GM21717 (cell line): ENCODE results near the gene MLXIPL.
"Not testable (repeated sequence)": the region's sequence is repeated elsewhere in the genome, so short reads cannot be mapped to it uniquely, and the experiment has no call there.

ENCODE experiments used
- ATAC-seq: cut with Tn5 transposase; IDR thresholded peaks from one replicate; pipeline ENCODE4 v1.9.1; 2021; ENCODE audit warnings: mild to moderate bottlenecking, moderate library complexity; ENCODE audit not compliant: unreplicated experiment

The MLXIPL gene

DNA sequence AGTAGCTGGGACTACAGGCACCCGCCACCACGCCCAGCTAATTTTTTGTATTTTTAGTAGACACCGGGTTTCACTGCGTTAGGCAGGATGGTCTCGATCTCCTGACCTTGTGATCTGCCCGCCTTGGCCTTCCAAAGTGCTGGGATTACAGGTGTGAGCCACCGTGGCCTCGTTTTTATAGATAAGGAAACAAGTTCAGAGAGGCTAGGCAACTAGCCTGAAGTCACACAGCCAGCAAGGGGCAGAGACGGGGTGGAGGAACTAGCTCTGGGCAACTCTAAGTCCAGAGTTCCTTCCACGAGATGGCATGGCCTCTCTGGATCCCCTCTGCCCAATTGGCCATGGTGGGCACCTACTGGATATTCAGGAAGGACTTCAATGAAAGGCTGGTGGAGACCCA, 9.4 kb downstream of the MLXIPL start:
- not testable (repeated sequence) for ATAC-seq

DNA sequence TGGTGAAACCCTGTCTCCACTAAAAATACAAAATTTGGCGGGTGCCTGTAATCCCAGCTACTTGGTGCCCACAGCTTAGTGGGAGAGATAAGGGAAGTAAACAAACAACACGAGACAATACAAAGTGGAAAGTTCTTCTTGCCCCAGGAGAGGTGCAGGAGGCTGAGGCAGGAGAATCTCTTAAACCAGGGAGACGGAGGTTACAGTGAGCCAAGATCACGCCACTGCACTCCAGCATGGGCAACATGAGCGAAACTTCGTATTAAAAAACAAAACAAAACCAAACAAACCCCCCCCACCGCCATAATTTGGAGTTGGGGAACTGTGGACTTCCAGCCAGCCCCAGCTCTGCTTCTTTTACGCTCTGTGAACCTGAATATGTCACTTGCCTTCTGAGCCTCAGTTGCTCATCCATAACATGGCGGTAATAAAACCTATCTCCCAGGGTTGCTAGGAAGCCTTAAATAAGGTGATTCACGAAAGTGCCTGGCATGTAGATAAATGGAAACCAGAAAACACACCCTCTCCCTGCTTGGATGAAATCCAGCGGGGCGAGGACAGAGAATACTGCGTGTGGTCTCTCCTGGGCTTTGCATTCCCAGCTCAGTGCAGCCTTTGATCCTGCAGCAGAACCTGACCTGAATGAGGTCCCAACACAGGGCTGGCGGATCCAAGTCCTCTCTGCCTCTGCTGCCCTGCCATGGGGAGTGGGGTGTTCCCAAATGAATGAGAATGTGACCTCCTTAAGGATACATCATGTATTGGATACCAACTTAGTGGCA, 10.2 kb downstream of the MLXIPL start:
- no peak for ATAC-seq

DNA sequence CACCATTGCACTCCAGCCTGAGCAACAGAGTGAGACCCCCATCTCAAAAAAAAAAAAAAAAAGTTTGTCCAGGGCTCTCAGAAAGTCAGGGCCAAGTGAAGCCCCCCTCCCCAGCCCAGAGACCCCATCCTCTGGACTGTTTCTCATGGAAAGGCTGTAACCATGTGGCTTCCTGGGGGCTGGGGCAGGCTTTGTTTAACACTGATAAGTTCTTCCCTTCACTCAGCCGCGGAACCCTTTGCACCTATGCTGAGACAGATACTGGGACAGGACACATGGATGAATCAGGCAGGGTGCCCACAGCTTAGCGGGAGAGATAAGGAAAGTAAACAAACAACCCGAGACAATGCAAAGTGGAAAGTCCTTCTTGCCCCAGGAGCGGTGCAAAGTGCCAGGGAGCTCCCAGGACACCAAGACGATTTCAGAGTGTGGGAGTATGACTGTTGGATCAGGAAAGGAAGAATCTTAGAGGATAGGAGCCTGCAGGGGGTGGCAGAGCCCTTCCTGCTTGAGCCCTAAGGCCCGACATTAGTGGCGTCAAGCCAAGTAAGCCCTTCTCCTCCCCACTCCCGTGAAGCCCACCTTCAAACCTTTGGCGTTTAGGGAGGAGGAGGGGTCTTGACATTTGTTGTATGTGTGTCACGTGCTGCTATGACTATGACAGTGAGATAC, 11.6 kb downstream of the MLXIPL start:
- no peak for ATAC-seq

DNA sequence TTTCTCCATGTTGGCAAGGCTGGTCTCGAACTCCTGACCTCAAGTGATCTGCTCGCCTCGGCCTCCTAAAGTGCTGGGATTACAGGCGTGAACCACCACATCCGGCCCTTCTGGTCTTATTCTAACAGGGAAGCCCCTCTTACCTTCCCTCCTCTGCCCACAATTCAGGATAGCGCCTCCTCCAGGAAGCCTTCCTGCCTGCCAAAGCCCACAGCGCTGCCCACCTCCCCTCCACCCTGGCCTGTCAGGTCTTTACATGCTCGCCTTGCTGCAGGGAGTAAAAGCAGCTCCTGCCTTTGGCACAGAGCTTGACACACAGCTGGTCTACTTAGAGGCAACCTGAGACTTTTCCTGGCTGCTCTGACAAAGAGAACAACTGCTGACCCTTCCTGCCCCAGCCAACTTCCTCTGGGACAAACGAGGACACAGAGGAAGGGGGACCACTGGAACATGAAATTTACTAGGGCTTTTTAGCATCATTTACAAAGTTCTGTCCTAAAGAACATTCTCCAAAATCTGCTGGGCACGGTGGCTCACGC, 13.2 kb downstream of the MLXIPL start:
- ATAC-seq, result no peak

DNA sequence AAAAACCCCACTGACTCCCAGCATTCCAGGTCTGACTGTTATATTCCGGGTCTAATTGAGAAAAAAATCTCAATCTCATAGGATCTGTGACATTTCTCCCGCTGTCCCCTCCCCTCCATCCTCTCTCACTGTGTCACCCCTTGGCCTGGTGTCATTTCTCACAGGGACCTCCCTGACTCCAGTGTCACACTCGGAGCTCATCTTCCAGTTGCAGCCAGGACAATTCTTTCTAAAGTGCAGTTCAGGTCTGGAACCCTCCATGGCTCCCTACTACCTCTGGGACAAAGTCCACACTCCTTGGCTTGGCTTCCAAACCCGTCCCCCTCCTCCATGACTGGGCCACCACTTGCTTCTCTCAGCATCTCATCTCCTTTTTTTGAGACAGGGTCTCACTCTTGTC, 14.2 kb downstream of the MLXIPL start:
- ATAC-seq, result no peak

DNA sequence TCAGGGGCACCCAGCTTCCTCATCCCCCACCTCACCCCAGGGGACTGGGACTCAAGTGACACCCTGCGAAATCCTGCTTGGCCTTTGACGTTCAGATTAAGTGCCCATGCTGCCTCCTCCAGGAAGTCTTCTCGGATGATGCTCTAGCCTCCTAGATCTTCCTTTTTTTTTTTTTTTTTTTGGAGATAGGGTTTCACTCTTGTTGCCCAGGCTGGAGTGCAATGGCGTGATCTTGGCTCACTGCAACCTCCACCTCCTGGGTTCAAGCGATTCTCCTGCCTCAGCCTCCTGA, 16.7 kb downstream of the MLXIPL start:
- not testable (repeated sequence) for ATAC-seq

DNA sequence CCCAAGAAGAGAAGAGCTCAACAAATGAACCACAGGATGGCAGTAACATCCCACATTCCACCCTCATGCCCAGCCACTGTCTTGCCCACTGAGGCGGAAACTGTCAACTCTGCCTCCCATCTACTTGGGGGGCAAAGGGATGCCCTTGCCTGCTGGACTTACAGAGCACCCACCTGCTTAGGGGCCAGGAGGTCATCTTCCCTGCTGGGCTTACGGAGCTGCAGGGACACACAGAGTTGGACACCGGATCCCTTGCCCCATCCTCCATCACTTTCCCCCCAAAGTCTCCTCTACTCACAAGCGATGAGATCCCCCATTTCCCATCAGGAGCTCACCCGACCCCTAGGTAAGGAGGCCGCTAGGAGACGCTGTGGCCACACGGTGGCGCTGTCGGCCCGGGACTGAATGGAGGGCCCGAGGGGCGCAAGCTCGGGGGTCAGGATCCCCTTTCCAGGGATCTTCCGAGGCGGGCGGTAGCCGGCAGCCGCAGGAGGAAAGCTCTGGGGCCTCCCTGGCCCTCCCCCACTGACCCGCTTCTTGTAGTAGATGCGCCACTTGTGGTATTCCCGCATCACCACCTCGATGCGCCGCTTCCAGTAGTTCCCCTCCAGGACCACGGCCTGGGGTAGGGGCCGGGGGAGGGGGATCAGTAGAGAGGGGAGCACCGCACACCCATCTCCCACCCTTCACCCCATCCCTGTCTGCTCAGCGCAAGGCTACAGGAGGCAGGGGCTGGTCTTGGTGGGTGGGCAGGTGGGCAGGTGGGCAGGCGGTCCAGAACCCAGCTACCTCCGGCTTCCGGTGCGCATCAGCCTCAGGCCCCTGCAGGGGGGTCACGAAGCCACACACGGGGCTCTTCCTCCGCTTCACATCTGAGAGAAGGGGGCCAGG, 17.3 kb downstream of the MLXIPL start:
- no peak for ATAC-seq

DNA sequence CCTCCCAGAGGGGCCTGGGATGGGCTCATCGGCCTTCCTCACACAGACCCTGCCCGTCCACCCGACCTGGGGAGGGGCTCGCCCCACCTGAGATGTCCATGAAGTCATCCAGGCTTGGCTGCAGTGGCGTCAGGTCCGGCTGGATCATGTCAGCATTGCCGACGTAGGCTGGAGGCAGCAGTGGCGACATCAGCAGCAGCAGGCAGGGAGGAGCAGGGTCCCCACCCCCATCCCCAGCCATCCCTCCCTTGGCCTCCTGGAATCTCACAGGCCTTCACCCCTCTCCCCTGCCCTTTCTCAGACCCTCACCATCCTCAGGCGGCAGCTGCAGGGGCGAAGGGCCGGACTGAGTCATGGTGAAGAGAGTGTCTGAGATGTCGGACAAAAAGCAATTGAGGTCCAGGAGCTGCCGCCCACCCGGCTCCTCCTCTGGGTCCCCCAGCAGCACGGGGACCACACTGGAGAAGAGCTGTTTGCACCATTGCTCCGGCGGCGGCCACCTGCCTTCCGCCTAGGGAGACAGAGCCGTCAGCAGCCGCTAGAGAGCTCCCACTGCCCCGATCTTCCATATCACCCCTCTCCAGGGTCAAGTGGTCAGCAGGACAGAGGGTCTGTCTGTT, 18.6 kb downstream of the MLXIPL start:
- no peak for ATAC-seq

DNA sequence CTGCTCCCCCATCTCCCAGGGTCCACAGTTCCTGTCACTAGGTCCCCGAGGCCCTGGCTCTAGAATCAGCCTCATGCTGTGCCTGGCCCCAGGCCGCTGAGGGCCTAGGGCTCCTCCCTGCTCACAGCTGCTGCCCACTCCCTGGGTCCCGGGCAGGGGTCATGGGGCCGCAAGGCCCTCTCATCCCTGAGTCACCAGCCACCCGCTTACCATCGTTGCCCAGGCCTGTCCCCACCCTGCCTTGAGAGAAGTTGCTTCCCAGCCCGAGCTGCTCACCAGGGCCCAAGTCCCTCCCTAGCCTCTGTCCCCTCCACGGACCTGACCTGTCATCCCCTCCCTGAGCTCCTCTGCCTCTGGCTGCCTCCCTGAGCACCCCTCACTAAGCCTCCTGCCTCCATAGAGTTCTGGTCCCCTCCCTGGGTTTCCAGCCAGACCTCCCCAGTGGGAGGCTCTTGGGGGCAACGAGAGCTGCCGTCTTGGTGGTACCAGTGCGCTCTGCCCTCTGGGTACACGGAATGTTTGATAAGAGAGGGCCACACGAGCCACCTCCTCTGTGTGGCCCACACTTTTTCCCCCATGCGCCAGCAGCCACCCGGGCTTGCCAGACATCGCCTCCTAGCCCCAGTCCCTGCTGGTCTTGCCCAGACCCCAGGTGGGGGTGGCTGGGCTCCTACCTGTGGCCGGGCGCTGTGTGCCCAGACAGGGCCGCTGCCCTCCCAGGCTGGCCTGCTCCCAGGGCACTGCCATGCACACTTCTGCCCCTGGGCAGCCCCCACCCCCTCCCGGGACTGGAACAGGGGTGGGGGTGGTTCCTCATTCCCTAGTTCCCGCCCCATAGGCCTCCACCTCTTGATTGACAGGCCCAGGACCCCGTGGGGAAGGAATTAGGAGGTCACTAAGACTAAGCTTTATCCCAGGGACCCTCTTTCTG, 21.3 kb downstream of the MLXIPL start:
- ATAC-seq, result no peak

DNA sequence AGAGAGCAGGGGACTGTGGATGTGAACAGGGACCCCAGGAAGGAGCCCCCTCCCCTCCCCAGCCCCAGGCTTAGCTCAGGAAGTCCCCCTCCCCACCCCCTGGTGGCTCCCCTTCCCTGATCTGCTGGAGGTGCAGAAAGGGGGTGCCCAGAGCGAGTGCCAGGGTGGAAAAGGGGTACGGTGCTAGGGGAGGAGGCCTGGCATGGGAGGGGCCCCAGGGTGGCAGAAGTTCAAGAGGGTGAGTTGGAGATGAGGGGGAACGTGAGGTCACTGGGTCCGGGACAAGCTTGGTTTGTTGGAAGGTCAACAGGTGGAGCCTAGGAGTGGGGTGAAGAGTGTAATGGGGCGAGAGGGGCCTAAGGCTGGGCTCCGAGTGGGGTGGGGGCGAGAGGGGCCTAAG, 24.4 kb downstream of the MLXIPL start:
- no peak for ATAC-seq

DNA sequence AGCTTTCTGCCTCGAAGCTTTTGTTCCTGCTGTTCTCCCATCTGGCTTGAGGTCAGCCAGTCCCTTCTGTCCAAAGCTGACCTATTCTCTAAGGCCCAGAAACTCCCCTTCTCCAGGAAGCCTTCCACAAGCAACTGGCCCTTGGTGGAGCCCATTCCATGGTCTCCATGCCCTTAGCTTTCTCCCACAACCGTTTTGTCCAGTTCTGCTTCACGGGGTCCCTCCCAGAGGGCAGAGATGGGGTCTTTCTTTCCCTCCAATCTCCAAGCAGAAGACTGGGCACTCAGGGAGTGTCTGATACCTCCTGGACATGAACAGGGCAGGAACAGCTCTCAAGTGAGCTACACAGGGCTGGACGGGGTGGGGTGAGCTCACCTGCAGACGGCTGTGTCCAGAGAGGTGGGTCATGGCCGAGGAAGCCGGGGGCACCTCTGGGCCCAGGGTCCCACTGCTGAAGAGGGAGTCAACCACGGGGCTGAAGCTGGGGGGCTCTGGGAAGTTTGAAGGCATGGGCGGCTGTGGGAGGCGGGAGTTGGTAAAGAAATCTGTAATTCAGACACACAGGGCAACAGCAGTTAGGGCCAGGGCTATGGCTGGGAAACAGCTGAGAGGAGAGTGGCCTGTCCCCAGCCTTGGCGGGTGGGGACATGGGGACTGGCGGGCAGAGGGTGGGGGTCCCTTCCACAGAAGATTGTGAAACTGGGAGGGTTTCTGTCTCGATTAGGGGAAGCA, 25.0 kb downstream of the MLXIPL start:
- no peak for ATAC-seq

DNA sequence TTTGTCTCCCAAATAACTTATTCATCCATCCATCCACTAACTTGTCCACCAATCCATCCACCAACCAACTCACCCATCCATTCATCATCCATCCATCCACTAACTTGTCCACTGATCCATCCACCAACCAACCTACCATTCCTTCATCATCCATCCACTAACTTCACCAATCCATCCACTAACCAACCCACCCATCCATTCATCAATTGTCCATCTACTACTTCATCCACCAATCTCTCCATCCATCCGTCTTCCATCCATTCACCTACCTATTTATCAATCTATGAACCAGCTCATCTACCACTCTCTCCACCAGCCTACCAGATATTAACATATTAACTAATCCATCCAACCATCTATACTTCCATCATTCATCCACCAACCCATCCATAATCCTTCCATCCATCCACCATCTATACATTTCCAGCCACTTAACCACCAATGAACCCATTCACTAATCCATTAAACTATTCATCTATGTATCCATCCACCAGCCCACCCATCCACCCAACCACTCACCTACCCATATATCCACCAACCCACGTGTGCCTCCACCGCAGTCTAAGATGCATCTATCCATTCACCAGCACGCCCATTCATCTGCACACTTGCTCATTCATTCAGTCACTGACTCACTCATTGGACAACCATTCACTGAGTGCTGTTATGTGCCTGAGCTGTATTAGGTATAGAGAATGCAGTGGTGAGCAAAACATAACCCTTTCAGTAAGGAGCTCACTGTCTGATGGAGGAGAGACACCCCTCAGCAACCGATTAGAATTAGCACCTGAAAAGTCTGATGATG, 26.1 kb downstream of the MLXIPL start:
- no peak for ATAC-seq

DNA sequence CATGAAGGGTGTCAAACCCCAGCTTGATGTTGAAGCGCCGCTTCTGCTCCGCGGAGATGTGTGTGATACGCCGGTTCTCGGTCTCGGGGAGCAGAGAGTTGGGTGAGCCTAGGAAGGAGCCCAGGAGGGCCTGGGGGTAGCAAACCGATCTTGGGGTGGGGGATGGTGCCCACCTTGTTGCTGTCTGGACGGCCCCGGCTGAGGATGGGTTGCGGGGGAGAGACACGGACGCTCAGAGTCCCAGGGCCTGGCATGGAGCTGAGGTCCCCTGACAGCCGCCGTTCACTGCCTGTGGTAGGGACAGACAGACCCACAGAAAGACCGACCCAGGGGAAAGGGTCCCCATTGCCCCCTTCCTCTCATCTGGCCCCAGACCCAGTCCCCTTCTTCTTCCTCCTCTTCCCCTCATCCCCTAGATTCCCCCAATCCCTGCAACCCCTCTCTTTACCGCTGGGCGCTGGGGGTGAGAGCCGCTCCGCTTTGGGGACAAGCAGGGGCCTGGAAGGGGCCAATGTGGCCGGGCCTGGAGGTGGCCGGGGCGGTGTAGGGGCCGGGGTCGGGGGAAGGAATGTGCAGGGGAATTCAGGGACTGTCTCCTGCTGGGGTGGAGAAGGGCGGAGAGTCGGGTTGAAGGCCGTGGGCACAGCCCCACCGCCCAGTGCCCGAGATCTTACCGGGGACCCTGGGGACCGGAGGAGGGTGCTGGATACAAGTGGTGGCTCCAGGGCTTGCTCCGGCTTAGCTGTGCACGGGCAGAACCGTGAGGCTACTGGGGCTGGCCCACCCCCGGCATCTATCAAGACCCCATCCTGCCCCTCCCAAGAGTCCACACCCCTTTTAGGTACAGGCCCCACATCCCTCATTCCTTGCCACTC, 27.9 kb downstream of the MLXIPL start:
- no peak for ATAC-seq

DNA sequence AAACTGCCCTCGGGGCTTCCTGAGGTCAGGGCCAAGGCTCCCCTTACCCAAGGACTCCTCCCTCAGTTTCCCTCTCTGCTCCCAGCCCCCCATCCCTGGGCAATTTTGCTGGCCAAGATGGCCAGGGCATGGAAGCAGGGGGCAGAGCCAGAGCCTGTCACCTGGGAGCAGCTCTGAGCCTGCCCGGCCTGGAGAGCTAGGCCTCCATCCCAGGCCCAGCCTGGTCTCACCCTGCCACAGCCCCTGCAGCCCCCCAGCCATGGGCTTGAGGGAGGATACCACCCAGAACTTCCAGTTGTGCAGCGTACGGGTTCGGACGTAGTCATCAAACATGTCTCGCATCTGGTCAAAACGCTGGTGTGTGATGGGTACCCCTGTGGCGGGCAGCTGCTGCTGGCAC, 29.0 kb downstream of the MLXIPL start:
- ATAC-seq, result no peak

DNA sequence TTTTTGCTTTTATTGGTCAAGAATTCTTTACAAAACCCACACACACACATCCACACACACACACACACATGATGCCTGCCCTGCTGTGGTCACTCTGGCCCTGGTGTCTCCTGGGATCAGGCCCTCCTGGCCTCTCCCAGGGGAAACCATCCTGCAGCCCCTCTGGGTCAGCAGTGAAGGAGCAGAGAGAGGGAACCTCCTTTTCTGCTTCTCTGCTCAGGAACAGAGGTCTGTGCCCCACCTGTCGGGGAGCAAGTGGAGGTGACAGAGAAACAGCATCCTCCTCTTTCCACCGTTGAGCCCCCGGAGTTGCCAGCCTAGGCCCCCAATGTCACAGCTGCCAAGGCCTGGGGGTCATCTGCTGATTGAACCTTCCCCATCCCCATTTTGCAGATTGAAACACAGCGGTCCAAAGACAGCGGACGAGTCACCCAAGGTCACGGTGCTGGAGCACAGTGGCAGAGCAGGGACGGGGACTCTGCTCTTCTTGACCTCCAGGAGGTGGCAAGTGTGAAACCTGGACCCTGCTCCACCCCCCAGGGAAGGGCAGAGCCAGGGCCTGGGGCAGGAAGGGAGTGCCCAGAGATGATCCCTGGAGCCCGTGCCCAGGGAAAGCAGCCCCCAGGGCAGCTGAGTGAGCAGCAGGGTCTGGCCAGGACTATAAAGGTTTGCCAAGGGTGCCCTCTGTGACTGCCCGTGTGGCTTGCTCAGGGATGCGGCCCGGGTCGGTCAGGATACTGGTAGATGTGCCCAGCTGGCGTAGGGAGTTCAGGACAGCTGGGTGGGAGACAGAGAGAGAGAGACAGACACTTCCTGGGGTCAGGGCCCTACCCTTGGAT, 30.9 kb downstream of the MLXIPL start:
- ATAC-seq, result no peak

DNA sequence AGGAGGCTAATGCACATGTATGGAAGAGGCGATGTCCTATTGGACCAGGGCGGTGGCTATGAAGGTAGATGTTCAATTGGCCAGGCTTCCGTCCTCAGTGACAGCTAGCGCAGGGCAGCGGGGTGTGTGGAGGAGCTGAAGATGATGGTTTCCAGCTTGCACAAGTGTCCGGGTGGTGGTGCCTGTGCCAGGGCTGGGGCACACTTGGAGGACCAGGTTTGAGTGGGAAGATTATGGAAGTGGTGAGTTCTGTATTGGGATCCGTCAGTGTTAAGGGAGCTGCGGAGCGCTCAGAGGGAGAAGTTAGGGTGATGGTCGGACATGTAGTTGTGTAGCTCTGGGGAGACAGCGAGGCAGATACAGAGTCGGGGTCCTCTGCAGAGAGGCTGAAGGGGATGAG, 37.4 kb downstream of the MLXIPL start:
- ATAC-seq, result no peak

DNA sequence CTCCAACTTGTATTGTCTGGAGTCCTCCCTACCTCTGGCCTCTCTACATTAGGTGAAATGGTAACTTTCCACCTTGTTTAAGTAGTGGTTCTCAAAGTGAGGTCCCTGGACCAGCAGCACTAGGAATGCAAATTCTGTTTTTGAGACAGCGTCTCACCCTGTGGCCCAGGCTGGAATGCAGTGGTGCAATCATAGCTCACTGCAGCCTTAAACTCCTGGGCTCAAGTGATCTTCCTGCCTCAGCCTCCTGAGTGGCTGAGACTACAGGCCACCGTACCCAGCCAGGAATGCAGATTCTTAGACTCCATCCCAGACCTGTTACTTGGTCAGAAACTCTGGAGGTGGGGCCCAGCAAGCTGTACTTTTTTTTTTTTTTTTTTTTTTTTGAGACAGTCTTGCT, 39.1 kb downstream of the MLXIPL start:
- ATAC-seq, result no peak
